IPS-11a (cell line): Measurements from ENCODE around the gene PNMT.
A peak's percentile ranks its signal among the peaks of the same experiment; 100 is the strongest.

Experiments used
- H3K4me3 ChIP-seq: one replicate; pipeline ENCODE4 v1.5.1; 2013; ENCODE audit warnings: low read depth, low read length, control low read depth

The PNMT gene

GRCh38 chr17:39666601-39667261, 1.5 kb upstream of the PNMT start:
- H3K4me3 ChIP-seq: no peak overlapping the region

- H3K4me3 ChIP-seq: peak overlapping the region; percentile 13
Observed at GRCh38 chr17:39667262-39667944, 850 bp upstream of the PNMT start.

- no peak overlapping the region for H3K4me3 ChIP-seq
Observed at GRCh38 chr17:39669897-39670735, 1.9 kb downstream of the PNMT start.

GRCh38 chr17:39670746-39671145, 2.5 kb downstream of the PNMT start:
- no peak overlapping the region for H3K4me3 ChIP-seq

- no peak overlapping the region for H3K4me3 ChIP-seq
Observed at GRCh38 chr17:39671651-39672521, 3.6 kb downstream of the PNMT start.

- H3K4me3 ChIP-seq: no peak overlapping the region
Observed at GRCh38 chr17:39672522-39673334, 4.5 kb downstream of the PNMT start.

GRCh38 chr17:39673335-39674081, 5.3 kb downstream of the PNMT start:
- H3K4me3 ChIP-seq: no peak overlapping the region

- no peak overlapping the region for H3K4me3 ChIP-seq
Observed at GRCh38 chr17:39674179-39674578, 5.9 kb downstream of the PNMT start.

- H3K4me3 ChIP-seq: no peak overlapping the region
Observed at GRCh38 chr17:39674702-39675389, 6.6 kb downstream of the PNMT start.

GRCh38 chr17:39675390-39676082, 7.3 kb downstream of the PNMT start:
- H3K4me3 ChIP-seq: no peak overlapping the region

GRCh38 chr17:39676198-39676819, 8.1 kb downstream of the PNMT start:
- no peak overlapping the region for H3K4me3 ChIP-seq

- no peak overlapping the region for H3K4me3 ChIP-seq
Observed at GRCh38 chr17:39677072-39677471, 8.8 kb downstream of the PNMT start.

- no peak overlapping the region for H3K4me3 ChIP-seq
Observed at GRCh38 chr17:39677542-39678339, 9.5 kb downstream of the PNMT start.

GRCh38 chr17:39678340-39679116, 10.3 kb downstream of the PNMT start:
- no peak overlapping the region for H3K4me3 ChIP-seq

- no peak overlapping the region for H3K4me3 ChIP-seq
Observed at GRCh38 chr17:39679521-39680192, 11.4 kb downstream of the PNMT start.
